Psoas muscle (tissue), 8 donors: ENCODE measurements around the gene RABGAP1L. TPM values are rescaled to one million over a fixed set of nuclear protein-coding genes. Genes with fewer than 3 reads are reported as not detected.
A peak's percentile ranks its signal among the peaks of the same experiment; 100 is the strongest.
"Not testable (repeated sequence)": the region's sequence is repeated elsewhere in the genome, so short reads cannot be mapped to it uniquely, and the experiment has no call there.

ENCODE experiments used
- ATAC-seq, 4 donors: fragments of 200-7000 bp; cut with Tn5 transposase; one replicate each; pipeline ENCODE4 v1.9.1; 2020; ENCODE audit warnings: moderate library complexity in 3 of 4, mild to moderate bottlenecking in 2 of 4
- DNase-seq, 2 donors: peaks; one replicate each; pipeline ENCODE4 v3.0.0-alpha.2; 2020
- H3K27ac ChIP-seq: fragments of 200-600 bp; one replicate; pipeline ENCODE4 v1.8.0; 2022
- H3K27me3 ChIP-seq, 3 donors: fragments of 200-600 bp in 1 of 3; one replicate each; pipeline versions ENCODE4 v1.6.1 to v1.8.0; 2013 to 2022; ENCODE audit warnings: low read length in 2 of 3, mild to moderate bottlenecking in 2 of 3, moderate library complexity in 1 of 3; ENCODE audit not compliant: insufficient read depth in 3 of 3
- H3K36me3 ChIP-seq, 2 donors: fragments of 200-600 bp in 1 of 2; one replicate each; pipeline versions ENCODE4 v1.6.1 to v1.8.0; 2013 to 2022; ENCODE audit warnings: low read depth in 1 of 2, mild to moderate bottlenecking in 1 of 2, moderate library complexity in 1 of 2; ENCODE audit not compliant: insufficient read depth in 1 of 2
- H3K4me1 ChIP-seq: fragments of 200-600 bp; one replicate; pipeline ENCODE4 v1.8.0; 2022
- H3K4me3 ChIP-seq: fragments of 200-600 bp; one replicate; pipeline ENCODE4 v1.8.0; 2022; ENCODE audit warnings: mild to moderate bottlenecking
- H3K9me3 ChIP-seq: fragments of 200-600 bp; one replicate; pipeline ENCODE4 v1.8.0; 2022
- WGBS, 3 donors: extraction: QIAGEN DNeasy Blood & Tissue Kit; methylation state at CpG; one replicate each; pipeline versions ENCODE4 v1.1.6 to v1.1.7; 2013; 5-methylcytosine and 5-hydroxymethylcytosine counted together
- intact Hi-C, 2 donors: fragments of 100-400 bp; cut with DNase I; formaldehyde crosslinking; loops; one replicate each; pipeline versions ENCODE4 v1.11.0 to v1.14.2; 2022
- polyA plus RNA-seq, 3 donors: library from polyadenylated mRNA; stranded (reverse); fragments of 200-250 nt; gene quantifications; one replicate each; pipeline ENCODE4 v1.2.3, GENCODE V29; 2013
- total RNA-seq, 4 donors: library from RNA; stranded (reverse); fragmentation: NEBNext Ultra II Directional in 2 of 4; extraction: Animal tissue kit (Norgen Biotek cat#: 25700) in 2 of 4; gene quantifications; one replicate each; pipeline versions ENCODE4 v1.2.1 to v1.2.4, GENCODE V29; 2021 to 2023
- TF ChIP-seq, protein P1 (sequence below): fragments of 200-600 bp; IDR thresholded peaks from one replicate; pipeline ENCODE4 v1.8.0; 2022; ENCODE audit warnings: antibody characterized with exemption
- donor health status: healthy with polysubstance abuse.
- donor health status: DM: no; HTN: no; CAD: no; lungs with moderate emphysema.
- donor health status: Bipolar disorder and iron deficiency.
- donor health status: healthy.
- donor health status: DM: yes; HTN: yes; CAD: no.
- donor health status: DM: no; HTN: no; CAD: no.
- donor health status: DM: no; HTN: no; CAD: no.
- donor health status: DM: yes; HTN: yes; CAD: no.

RABGAP1L gene
- total and polyA plus RNA-seq, 7 donors: 2.9 to 14.4 (median 8.7) TPM

DNA sequence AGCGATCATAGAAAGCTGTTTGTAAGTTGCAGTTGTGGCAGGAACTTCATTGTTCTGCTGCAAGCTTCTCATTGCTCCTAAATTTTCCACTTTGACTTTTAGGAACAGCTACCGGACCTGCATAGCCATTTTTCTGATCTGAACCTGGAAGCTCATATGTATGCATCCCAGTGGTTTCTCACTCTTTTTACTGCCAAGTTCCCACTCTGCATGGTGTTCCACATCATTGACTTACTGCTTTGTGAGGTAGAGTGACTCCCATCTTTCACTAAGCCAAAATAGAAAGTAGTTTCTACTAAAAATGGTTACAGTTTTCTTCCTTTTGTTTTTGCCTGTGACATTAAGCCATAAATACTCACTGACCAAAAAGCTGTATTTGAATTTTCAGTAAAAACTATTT, 542.7 kb downstream of the RABGAP1L start:
- Histone ChIP-seq H3K27me3 (no peaks in the 10 kb centered on the region), H3K27ac (no peak overlapping the region), H3K36me3 (no peaks in the 10 kb centered on the region), H3K4me3 (no peak overlapping the region), H3K4me1 (no peaks in the 10 kb centered on the region), H3K9me3 (no peaks in the 10 kb centered on the region)
- WGBS, 3 donors: 79 to 85% (median 84%) methylated on average over 2 of the region's 2 CpGs
- ATAC-seq (no peak), DNase-seq (no peak)
- intact Hi-C loops: no loop called here
- TF ChIP-seq, protein P1, sequence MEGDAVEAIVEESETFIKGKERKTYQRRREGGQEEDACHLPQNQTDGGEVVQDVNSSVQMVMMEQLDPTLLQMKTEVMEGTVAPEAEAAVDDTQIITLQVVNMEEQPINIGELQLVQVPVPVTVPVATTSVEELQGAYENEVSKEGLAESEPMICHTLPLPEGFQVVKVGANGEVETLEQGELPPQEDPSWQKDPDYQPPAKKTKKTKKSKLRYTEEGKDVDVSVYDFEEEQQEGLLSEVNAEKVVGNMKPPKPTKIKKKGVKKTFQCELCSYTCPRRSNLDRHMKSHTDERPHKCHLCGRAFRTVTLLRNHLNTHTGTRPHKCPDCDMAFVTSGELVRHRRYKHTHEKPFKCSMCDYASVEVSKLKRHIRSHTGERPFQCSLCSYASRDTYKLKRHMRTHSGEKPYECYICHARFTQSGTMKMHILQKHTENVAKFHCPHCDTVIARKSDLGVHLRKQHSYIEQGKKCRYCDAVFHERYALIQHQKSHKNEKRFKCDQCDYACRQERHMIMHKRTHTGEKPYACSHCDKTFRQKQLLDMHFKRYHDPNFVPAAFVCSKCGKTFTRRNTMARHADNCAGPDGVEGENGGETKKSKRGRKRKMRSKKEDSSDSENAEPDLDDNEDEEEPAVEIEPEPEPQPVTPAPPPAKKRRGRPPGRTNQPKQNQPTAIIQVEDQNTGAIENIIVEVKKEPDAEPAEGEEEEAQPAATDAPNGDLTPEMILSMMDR: no peak

- no peak for DNase-seq
- TF ChIP-seq, protein P1: no peak
- H3K4me1 ChIP-seq: no peaks in the 10 kb centered on the region
- no peaks in the 10 kb centered on the region for H3K9me3 ChIP-seq
- ATAC-seq: no peak
- intact Hi-C loops: no loop called here
- no peak overlapping the region for H3K27ac ChIP-seq
- no peaks in the 10 kb centered on the region for H3K36me3 ChIP-seq
- no peaks in the 10 kb centered on the region for H3K27me3 ChIP-seq
- WGBS, 3 donors: 92 to 98% (median 95%) methylated on average over 3 of the region's 3 CpGs
- H3K4me3 ChIP-seq: no peak overlapping the region
Measured at GRCh38 chr1:174703309-174703708, 544.0 kb downstream of the RABGAP1L start.

- Histone ChIP-seq H3K4me1 (no peaks in the 10 kb centered on the region), H3K27ac (no peak overlapping the region), H3K36me3 (no peaks in the 10 kb centered on the region), H3K4me3 (no peak overlapping the region), H3K27me3 (no peaks in the 10 kb centered on the region), H3K9me3 (no peaks in the 10 kb centered on the region)
- ATAC-seq: no peak
- intact Hi-C loops: no loop called here
- TF ChIP-seq, protein P1: no peak
- no peak for DNase-seq
- 97% methylated on average over 1 of the region's 1 CpG for WGBS, 3 donors
Measured at GRCh38 chr1:174704300-174704699, 545.0 kb downstream of the RABGAP1L start.

- TF ChIP-seq, protein P1: no peak
- no peaks in the 10 kb centered on the region for H3K27me3 ChIP-seq
- WGBS, 3 donors: 97 to 98% (median 97%) methylated on average over 38 to 50 of the region's 50 CpGs
- no peaks in the 10 kb centered on the region for H3K4me1 ChIP-seq
- H3K27ac ChIP-seq: no peak overlapping the region
- DNase-seq (peak in 1 of 2 donors; percentile 48), ATAC-seq (no peak)
- H3K9me3 ChIP-seq: no peaks in the 10 kb centered on the region
- H3K36me3 ChIP-seq: no peaks in the 10 kb centered on the region
- no peak overlapping the region for H3K4me3 ChIP-seq
- intact Hi-C loops: no loop called here
Measured at GRCh38 chr1:174710868-174711845, 551.8 kb downstream of the RABGAP1L start.

DNA sequence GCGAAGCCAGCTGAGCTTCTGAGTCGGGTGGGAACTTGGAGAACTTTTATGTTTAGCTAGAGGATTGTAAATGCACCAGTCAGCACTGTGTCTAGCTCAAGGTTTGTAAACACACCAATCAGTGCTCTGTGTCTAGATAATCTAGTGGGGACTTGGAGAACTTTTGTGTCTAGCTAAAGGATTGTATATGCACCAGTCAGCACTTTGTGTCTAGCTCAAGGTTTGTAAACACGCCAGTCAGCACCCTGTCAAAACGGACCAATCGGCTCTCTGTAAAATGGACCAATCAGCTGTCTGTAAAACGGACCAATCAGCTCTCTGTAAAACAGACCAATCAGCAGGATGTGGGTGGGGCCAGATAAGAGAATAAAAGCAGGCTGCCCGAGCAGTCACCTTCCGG, 552.5 kb downstream of the RABGAP1L start:
- H3K9me3 ChIP-seq, intact Hi-C loops, ATAC-seq, H3K4me1 ChIP-seq, H3K4me3 ChIP-seq, H3K27me3 ChIP-seq, H3K36me3 ChIP-seq, H3K27ac ChIP-seq, DNase-seq: not testable (repeated sequence)
- WGBS, 3 donors: 89 to 96% (median 93%) methylated on average over 8 of the region's 8 CpGs
